DND-41 (cell line): ENCODE data around the gene LGR4.

Experiments used
- ATAC-seq: fragments of 200-7000 bp; cut with Tn5 transposase; 3 replicates; pipeline ENCODE4 v1.9.1; 2021; ENCODE audit warnings: low read depth; ENCODE audit not compliant: insufficient read depth
- DNase-seq: peaks from one replicate; pipeline ENCODE4 v3.0.0-alpha.2; 2020
- H2AFZ ChIP-seq: 2 replicates; pipeline ENCODE4 v1.6.0; 2012; ENCODE audit warnings: low read depth, low read length
- H3K27ac ChIP-seq: 2 replicates; pipeline ENCODE4 v1.5.1; 2012; ENCODE audit warnings: low read length, inconsistent platforms
- H3K27me3 ChIP-seq: fragments of 200-600 bp; sonication (generic); 2 replicates; pipeline ENCODE4 v1.6.0; 2012; ENCODE audit warnings: low read length, mild to moderate bottlenecking, inconsistent platforms; ENCODE audit not compliant: insufficient read depth, poor library complexity
- H3K36me3 ChIP-seq: 2 replicates; pipeline ENCODE4 v1.5.1; 2012; ENCODE audit warnings: low read length, inconsistent platforms; ENCODE audit not compliant: insufficient read depth
- H3K4me1 ChIP-seq: 2 replicates; pipeline ENCODE4 v1.5.1; 2012; ENCODE audit warnings: mild to moderate bottlenecking, low read length; ENCODE audit not compliant: insufficient read depth
- H3K4me2 ChIP-seq: 2 replicates; pipeline ENCODE4 v1.6.0; 2012; ENCODE audit warnings: mild to moderate bottlenecking, moderate library complexity, low read length, inconsistent platforms; ENCODE audit not compliant: insufficient read depth
- H3K4me3 ChIP-seq, 2 experiments: fragments of 200-600 bp in 1 of 2; shearing (Covaris generic) in 1 of 2; 2 replicates each; pipeline ENCODE4 v1.5.1; 2012 to 2016; ENCODE audit warnings: inconsistent platforms in 2 of 2, low read length in 2 of 2, mild to moderate bottlenecking in 2 of 2, low read depth in 1 of 2, moderate library complexity in 1 of 2
- H3K79me2 ChIP-seq: 2 replicates; pipeline ENCODE4 v1.6.0; 2012; ENCODE audit warnings: low read length, inconsistent platforms; ENCODE audit not compliant: insufficient read depth
- H3K9ac ChIP-seq: 2 replicates; pipeline ENCODE4 v1.6.0; 2012; ENCODE audit warnings: low read depth, mild to moderate bottlenecking, inconsistent platforms, low read length, moderate library complexity
- H3K9me3 ChIP-seq: 2 replicates; pipeline ENCODE4 v1.5.1; 2012; ENCODE audit warnings: low read length, moderate library complexity, mild to moderate bottlenecking, inconsistent platforms; ENCODE audit not compliant: insufficient read depth, severe bottlenecking
- H4K20me1 ChIP-seq: 2 replicates; pipeline ENCODE4 v1.6.0; 2012; ENCODE audit warnings: low read length; ENCODE audit not compliant: insufficient read depth
- CTCF ChIP-seq: IDR thresholded peaks from 2 replicates; pipeline ENCODE4 v1.5.1; 2012; ENCODE audit warnings: borderline replicate concordance, low read length, moderate library complexity, mild to moderate bottlenecking; ENCODE audit not compliant: poor library complexity, severe bottlenecking; ENCODE audit errors: extremely low read depth
- EZH2 ChIP-seq: IDR thresholded peaks from 3 replicates; pipeline ENCODE4 v1.6.1; 2012; ENCODE audit warnings: borderline replicate concordance, low read depth, mild to moderate bottlenecking, moderate library complexity, low read length, inconsistent platforms; ENCODE audit not compliant: severe bottlenecking

The LGR4 gene

GRCh38 chr11:27462543-27462942, 10.0 kb downstream of the LGR4 start:
- no peaks in the 10 kb centered on the region for H3K4me1 ChIP-seq
- no peaks in the 10 kb centered on the region for H3K27me3 ChIP-seq
- no peak overlapping the region for H2AFZ ChIP-seq
- H3K27ac ChIP-seq = no peak overlapping the region
- no peak overlapping the region for H3K9ac ChIP-seq
- ATAC-seq (no peak), DNase-seq (no peak)
- H3K79me2 ChIP-seq = no peaks in the 10 kb centered on the region
- H4K20me1 ChIP-seq = no peaks in the 10 kb centered on the region
- H3K4me2 ChIP-seq = no peak overlapping the region
- no peak overlapping the region for H3K4me3 ChIP-seq
- H3K9me3 ChIP-seq = no peaks in the 10 kb centered on the region
- TF ChIP-seq EZH2 (no peak), CTCF (no peak)
- no peaks in the 10 kb centered on the region for H3K36me3 ChIP-seq

DNA sequence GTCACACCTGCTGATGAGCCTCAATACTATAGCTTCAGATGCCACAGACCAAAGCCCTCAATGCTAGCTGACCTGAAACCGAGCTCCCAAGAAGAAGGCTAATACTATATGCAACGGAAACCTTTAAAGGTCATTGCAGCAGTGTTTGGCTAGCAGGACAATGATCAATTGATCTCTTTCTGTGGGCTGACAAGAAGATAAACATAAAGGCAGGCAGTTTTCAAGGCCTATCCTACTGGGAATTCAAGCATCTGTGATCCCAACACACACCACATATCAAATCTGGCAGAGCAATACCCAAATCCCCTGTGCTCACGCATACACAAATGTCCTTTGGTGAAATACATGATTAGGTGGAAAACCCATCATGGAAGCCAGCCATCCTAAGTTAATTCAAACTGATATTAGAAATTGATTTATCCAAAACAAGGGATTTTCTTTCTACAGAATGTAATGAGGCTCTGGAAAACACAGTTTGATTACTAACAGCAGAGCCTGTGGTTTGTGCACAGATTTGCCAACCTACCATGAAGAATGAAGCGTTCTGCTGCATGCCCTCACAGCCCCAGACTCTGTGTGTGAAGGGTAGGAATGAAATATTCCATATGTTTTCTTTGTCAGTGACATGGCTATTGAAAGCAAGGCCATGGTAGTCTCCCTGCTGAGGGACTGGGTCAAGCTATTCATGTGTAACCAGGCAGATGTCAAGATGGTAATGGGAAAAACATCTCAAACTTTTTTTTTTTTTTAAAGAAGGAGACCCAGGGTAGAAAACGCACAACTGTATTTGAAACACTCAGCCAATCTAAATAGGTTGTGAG, 12.2 kb downstream of the LGR4 start:
- H3K4me2 ChIP-seq = no peak overlapping the region
- no peak overlapping the region for H2AFZ ChIP-seq
- no peaks in the 10 kb centered on the region for H3K79me2 ChIP-seq
- no peaks in the 10 kb centered on the region for H4K20me1 ChIP-seq
- H3K36me3 ChIP-seq = no peaks in the 10 kb centered on the region
- no peak overlapping the region for H3K4me3 ChIP-seq
- no peaks in the 10 kb centered on the region for H3K27me3 ChIP-seq
- no peak overlapping the region for H3K27ac ChIP-seq
- DNase-seq (no peak), ATAC-seq (no peak)
- no peaks in the 10 kb centered on the region for H3K9me3 ChIP-seq
- H3K9ac ChIP-seq = no peak overlapping the region
- no peaks in the 10 kb centered on the region for H3K4me1 ChIP-seq
- TF ChIP-seq EZH2 (no peak), CTCF (no peak)

GRCh38 chr11:27459191-27459590, 13.4 kb downstream of the LGR4 start:
- ATAC-seq (no peak), DNase-seq (no peak)
- Histone ChIP-seq H3K4me1 (no peaks in the 10 kb centered on the region), H3K4me2 (no peak overlapping the region), H3K4me3 (no peak overlapping the region), H3K79me2 (no peaks in the 10 kb centered on the region), H2AFZ (no peak overlapping the region), H3K36me3 (no peaks in the 10 kb centered on the region), H3K27me3 (no peaks in the 10 kb centered on the region), H4K20me1 (no peaks in the 10 kb centered on the region), H3K9ac (no peak overlapping the region), H3K27ac (no peak overlapping the region), H3K9me3 (no peaks in the 10 kb centered on the region)
- TF ChIP-seq EZH2 (no peak), CTCF (no peak)

DNA sequence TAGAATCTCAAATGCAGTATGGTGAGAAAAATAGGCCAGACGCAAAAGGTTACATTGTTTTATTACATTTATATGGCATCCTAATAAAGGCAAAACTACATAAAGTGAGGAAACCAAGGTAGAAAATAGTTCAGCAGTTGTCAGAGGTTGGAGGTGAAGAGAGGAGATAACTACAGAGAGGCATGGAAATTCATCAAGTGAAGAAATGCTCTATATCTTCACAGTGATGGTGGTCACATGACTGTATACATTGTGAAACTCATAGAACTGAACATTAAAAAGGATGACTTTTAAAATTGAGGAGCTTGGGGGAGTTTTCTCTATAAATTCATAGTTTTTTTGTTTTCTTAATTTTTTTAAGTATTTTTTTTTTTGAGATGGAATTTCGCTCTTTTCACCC, 14.4 kb downstream of the LGR4 start:
- Histone ChIP-seq H3K9ac (no peak overlapping the region), H3K36me3 (no peaks in the 10 kb centered on the region), H3K9me3 (no peaks in the 10 kb centered on the region), H3K27me3 (no peaks in the 10 kb centered on the region), H2AFZ (no peak overlapping the region), H3K27ac (no peak overlapping the region), H3K4me2 (no peak overlapping the region), H3K79me2 (no peaks in the 10 kb centered on the region), H3K4me1 (no peaks in the 10 kb centered on the region), H3K4me3 (no peak overlapping the region), H4K20me1 (no peaks in the 10 kb centered on the region)
- no peak for ATAC-seq
- TF ChIP-seq EZH2 = no peak
- no peak for TF ChIP-seq CTCF
- DNase-seq = no peak
